OCI-LY1 (cell line): ENCODE data around the gene TBL1X.

Experiments
- H2AFZ ChIP-seq: fragments of 200-600 bp; sonication (generic), shearing (Covaris generic); 2 replicates; pipeline ENCODE4 v1.6.0; 2014; ENCODE audit warnings: antibody characterized with exemption, mild to moderate bottlenecking, low read length
- H3F3A ChIP-seq: fragments of 200-600 bp; sonication (generic), shearing (Covaris generic); 2 replicates; pipeline ENCODE4 v1.6.0; 2014; ENCODE audit warnings: mild to moderate bottlenecking, antibody characterized with exemption, low read length, moderate library complexity; ENCODE audit not compliant: insufficient read depth
- H3K27ac ChIP-seq: fragments of 200-600 bp; sonication (generic); 2 replicates; pipeline ENCODE4 v1.5.1; 2014; ENCODE audit warnings: low read length, mixed run types, mild to moderate bottlenecking, low read depth; ENCODE audit not compliant: poor library complexity, severe bottlenecking
- H3K27me3 ChIP-seq: fragments of 200-600 bp; sonication (generic); 2 replicates; pipeline ENCODE4 v1.6.0; 2014; ENCODE audit warnings: antibody characterized with exemption, mild to moderate bottlenecking, low read length, moderate library complexity; ENCODE audit not compliant: insufficient read depth
- H3K36me3 ChIP-seq: fragments of 200-600 bp; sonication (generic); 2 replicates; pipeline ENCODE4 v1.6.1; 2014; ENCODE audit warnings: mild to moderate bottlenecking, antibody characterized with exemption, low read length, moderate library complexity, mixed read lengths; ENCODE audit not compliant: insufficient read depth
- H3K4me1 ChIP-seq: fragments of 200-600 bp; sonication (generic); 2 replicates; pipeline ENCODE4 v1.5.1; 2014; ENCODE audit warnings: mild to moderate bottlenecking, low read length, moderate library complexity; ENCODE audit not compliant: insufficient read depth, severe bottlenecking
- H3K4me2 ChIP-seq: fragments of 200-600 bp; sonication (generic), shearing (Covaris generic); 2 replicates; pipeline ENCODE4 v1.6.1; 2014; ENCODE audit warnings: low read length
- H3K4me3 ChIP-seq: fragments of 200-600 bp; sonication (generic); 2 replicates; pipeline ENCODE4 v1.5.1; 2014; ENCODE audit warnings: low read length, low read depth, mild to moderate bottlenecking, mixed read lengths; ENCODE audit not compliant: poor library complexity, severe bottlenecking
- H3K79me2 ChIP-seq: fragments of 200-600 bp; shearing (Covaris generic); 2 replicates; pipeline ENCODE4 v1.6.1; 2016; ENCODE audit warnings: mixed run types, low read length, mixed read lengths; ENCODE audit not compliant: insufficient read depth
- H3K9ac ChIP-seq: fragments of 200-600 bp; sonication (generic), shearing (Covaris generic); 2 replicates; pipeline ENCODE4 v1.6.1; 2014; ENCODE audit warnings: mild to moderate bottlenecking, low read length, mixed read lengths
- H3K9me2 ChIP-seq: fragments of 200-600 bp; sonication (generic), shearing (Covaris generic); 2 replicates; pipeline ENCODE4 v1.6.1; 2014; ENCODE audit warnings: low read depth, mild to moderate bottlenecking, low read length, mixed read lengths
- H3K9me3 ChIP-seq: fragments of 200-600 bp; shearing (Covaris generic); 2 replicates; pipeline ENCODE4 v1.6.1; 2014; ENCODE audit warnings: low read length, mixed read lengths
- H4K20me1 ChIP-seq: fragments of 200-600 bp; sonication (generic), shearing (Covaris generic); 2 replicates; pipeline ENCODE4 v1.6.0; 2016; ENCODE audit warnings: mild to moderate bottlenecking, low read length; ENCODE audit not compliant: insufficient read depth
- EZH2 ChIP-seq: fragments of 200-600 bp; sonication (generic), shearing (Covaris generic); IDR thresholded peaks from 2 replicates; pipeline ENCODE4 v1.8.0; 2017; ENCODE audit warnings: borderline replicate concordance, mixed run types, mild to moderate bottlenecking, antibody characterized with exemption, low read length, moderate library complexity, mixed read lengths
- TF ChIP-seq, protein P1 (sequence below): fragments of 200-600 bp; sonication (generic), shearing (Covaris generic); IDR thresholded peaks from 2 replicates; pipeline ENCODE4 v1.5.1; 2017; ENCODE audit warnings: mild to moderate bottlenecking, antibody characterized with exemption, low read length, moderate library complexity, mixed read lengths

TBL1X gene

DNA sequence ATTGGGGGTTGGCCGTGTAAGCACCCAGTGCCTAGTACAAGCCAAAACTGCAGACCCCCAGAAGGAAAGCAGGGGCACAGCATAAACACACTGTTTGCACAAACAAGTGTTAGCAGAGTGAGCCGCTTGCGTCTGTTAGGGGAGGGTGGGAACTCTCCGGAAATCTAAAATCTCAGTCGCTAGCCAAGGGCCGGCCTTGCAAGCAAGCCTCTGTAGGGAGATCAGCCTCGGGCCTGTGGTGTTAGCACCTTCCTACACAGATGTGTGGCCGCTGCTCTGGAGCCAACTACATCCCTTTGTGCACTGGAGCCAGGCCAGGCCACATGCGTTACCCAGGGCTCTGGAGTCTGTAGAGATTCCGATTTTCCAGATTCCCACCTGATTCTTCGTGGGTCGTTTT lies 233.7 kb downstream of the TBL1X start:
- Histone ChIP-seq H3K27ac (no peak overlapping the region), H3F3A (no peaks in the 10 kb centered on the region), H3K4me1 (no peaks in the 10 kb centered on the region), H3K4me3 (no peak overlapping the region), H2AFZ (no peak overlapping the region), H3K36me3 (peaks cover 53% of the 10 kb centered on the region), H3K9me2 (no peaks in the 10 kb centered on the region), H3K79me2 (no peaks in the 10 kb centered on the region), H3K4me2 (no peak overlapping the region), H3K9ac (no peak overlapping the region), H3K9me3 (no peaks in the 10 kb centered on the region), H3K27me3 (no peaks in the 10 kb centered on the region), H4K20me1 (no peaks in the 10 kb centered on the region)
- no peak for TF ChIP-seq EZH2
- TF ChIP-seq, protein P1, sequence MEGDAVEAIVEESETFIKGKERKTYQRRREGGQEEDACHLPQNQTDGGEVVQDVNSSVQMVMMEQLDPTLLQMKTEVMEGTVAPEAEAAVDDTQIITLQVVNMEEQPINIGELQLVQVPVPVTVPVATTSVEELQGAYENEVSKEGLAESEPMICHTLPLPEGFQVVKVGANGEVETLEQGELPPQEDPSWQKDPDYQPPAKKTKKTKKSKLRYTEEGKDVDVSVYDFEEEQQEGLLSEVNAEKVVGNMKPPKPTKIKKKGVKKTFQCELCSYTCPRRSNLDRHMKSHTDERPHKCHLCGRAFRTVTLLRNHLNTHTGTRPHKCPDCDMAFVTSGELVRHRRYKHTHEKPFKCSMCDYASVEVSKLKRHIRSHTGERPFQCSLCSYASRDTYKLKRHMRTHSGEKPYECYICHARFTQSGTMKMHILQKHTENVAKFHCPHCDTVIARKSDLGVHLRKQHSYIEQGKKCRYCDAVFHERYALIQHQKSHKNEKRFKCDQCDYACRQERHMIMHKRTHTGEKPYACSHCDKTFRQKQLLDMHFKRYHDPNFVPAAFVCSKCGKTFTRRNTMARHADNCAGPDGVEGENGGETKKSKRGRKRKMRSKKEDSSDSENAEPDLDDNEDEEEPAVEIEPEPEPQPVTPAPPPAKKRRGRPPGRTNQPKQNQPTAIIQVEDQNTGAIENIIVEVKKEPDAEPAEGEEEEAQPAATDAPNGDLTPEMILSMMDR: no peak

DNA sequence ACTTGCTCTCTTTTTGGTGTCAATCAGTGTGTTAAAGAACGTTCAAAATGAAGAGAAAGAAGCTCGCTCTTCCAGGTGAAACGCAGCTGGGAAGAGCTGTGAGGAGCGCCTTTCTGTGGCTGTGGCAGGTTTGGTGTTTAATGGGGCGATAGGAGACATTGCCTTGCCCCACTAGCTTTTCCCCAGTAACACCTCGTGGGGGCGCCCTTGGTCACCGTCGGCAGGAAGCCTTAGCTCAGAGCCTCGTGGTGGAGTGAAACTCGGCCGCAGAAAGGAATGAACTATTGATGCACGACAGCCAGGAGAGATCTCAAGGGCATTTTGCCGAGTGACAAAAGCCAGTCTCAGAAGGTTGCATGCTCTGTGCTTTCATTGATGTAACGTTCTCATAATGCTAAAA lies 235.7 kb downstream of the TBL1X start:
- Histone ChIP-seq H3K9ac (no peak overlapping the region), H3K4me1 (no peaks in the 10 kb centered on the region), H3K27me3 (no peaks in the 10 kb centered on the region), H3F3A (no peaks in the 10 kb centered on the region), H3K36me3 (peaks cover 41% of the 10 kb centered on the region), H3K9me2 (no peaks in the 10 kb centered on the region), H3K9me3 (no peaks in the 10 kb centered on the region), H3K4me2 (no peak overlapping the region), H3K79me2 (no peaks in the 10 kb centered on the region), H3K4me3 (no peak overlapping the region), H3K27ac (no peak overlapping the region), H4K20me1 (no peaks in the 10 kb centered on the region), H2AFZ (no peak overlapping the region)
- TF ChIP-seq EZH2: no peak
- TF ChIP-seq, protein P1: no peak

DNA sequence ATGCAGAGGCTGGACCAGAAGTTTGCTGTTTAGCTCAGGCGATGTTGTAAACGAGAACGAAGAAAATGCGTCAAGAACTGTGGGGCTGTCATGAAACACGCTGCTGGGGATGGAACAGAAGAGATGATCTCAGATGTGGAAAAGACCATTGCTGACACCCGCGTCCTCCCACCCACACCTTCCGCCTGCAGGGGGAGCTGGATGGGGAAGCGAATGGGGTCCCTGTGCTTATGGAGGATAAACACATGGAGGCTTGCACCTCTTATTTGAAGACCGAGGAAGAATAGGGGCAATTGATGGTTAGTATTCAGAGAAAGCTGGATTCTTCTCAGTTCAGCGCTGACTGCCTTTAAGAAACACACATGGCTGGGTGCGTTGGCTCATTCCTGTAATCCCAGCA lies 236.9 kb downstream of the TBL1X start:
- no peak overlapping the region for H2AFZ ChIP-seq
- H3K4me3 ChIP-seq: no peak overlapping the region
- no peak for TF ChIP-seq EZH2
- TF ChIP-seq, protein P1: no peak
- no peaks in the 10 kb centered on the region for H3K79me2 ChIP-seq
- H3F3A ChIP-seq: no peaks in the 10 kb centered on the region
- peaks cover 38% of the 10 kb centered on the region for H3K36me3 ChIP-seq
- H3K9me3 ChIP-seq: no peaks in the 10 kb centered on the region
- no peak overlapping the region for H3K27ac ChIP-seq
- H3K4me2 ChIP-seq: no peak overlapping the region
- no peaks in the 10 kb centered on the region for H3K27me3 ChIP-seq
- no peak overlapping the region for H3K9ac ChIP-seq
- H3K4me1 ChIP-seq: no peaks in the 10 kb centered on the region
- H3K9me2 ChIP-seq: no peaks in the 10 kb centered on the region
- H4K20me1 ChIP-seq: no peaks in the 10 kb centered on the region
